Measurements from ENCODE around the gene MRC1. TPM values are rescaled to one million over a fixed set of nuclear protein-coding genes. Genes with fewer than 3 reads are reported as not detected.

Gene MRC1
- total and polyA plus RNA-seq, 2 of the 8 experiments (the other 6 are each of a cell fraction or from before 2014, with no cell fraction given) = 0.03 to 0.06 TPM

DNA sequence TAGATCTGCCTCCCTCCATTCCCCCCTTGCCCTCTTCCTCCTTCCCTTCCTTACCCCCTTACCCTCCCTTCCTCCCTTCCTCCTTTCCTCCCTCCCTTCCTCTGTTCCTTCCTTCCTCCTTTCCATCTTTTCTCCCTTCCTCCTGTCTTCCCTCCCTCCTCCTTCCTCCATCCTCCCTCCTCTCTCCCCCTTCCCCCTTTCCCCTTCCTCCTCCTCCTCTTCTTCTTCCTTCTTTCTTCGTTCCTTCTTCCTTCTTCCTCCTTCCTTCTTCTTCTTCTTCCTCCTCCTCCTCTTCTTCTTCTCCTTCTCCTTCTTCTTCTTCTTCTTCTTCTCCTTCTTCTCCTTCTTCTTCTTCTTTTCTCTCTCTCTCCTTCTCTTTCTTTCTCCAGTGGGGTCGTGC lies 57.9 kb downstream of the MRC1 start:
- DNase-seq (ENCODE audit: low read depth in 1 of 2, low spot score in 2 of 2) (no peak), FAIRE-seq (no peak)
- 78% methylated on average over 2 of the region's 2 CpGs; no CpG with 5 or more reads in 1 of the 2 experiments for WGBS, 2 experiments (ENCODE audit: extremely low coverage in 1 of 2, insufficient coverage in 1 of 2, insufficient read length in 1 of 2, insufficient replicate concordance in 2 of 2, low coverage in 1 of 2, low lambda C conversion rate in 2 of 2, missing lambda C conversion rate in 1 of 2)
- H3K18ac ChIP-seq (ENCODE audit: extremely low read depth, low read length) = no peak overlapping the region
- H3K4me1 ChIP-seq (replicated peaks in 1 of 4; ENCODE audit: control insufficient read depth in 3 of 4, insufficient read depth in 4 of 4, low read length in 3 of 4) = no peaks in the 10 kb centered on the region
- ChIA-PET POLR2A (ENCODE audit: partially characterized antibody) (no interaction called here), CTCF (ENCODE audit: partially characterized antibody) (interaction anchor here (0.7 to 1.6 kb wide), 3 partner anchors 11 to 349 kb away, joined by 3 to 4 read pairs (median 3); no protein-coding TSS in a partner anchor)
- no peak overlapping the region for H4K8ac ChIP-seq (ENCODE audit: extremely low read depth, insufficient read depth, low read length)
- H4K91ac ChIP-seq (replicated peaks; ENCODE audit: insufficient read length, low read length) = no peak overlapping the region
- H3K23me2 ChIP-seq (ENCODE audit: low read depth, low read length) = no peaks in the 10 kb centered on the region; the same call in 1 of the 2 replicates
- H3K36me3 ChIP-seq (ENCODE audit: control insufficient read depth in 2 of 4, insufficient read depth in 4 of 4, low read length in 3 of 4) = no peaks in the 10 kb centered on the region
- H3K4me2 ChIP-seq (ENCODE audit: insufficient read depth in 1 of 2, low read depth in 2 of 2, low read length in 2 of 2) = no peak overlapping the region
- H3K79me2 ChIP-seq (ENCODE audit: control insufficient read depth in 1 of 2, insufficient read depth in 2 of 2, low read length in 2 of 2) = no peaks in the 10 kb centered on the region
- no peaks in the 10 kb centered on the region for H4K20me1 ChIP-seq (replicated peaks in 1 of 2; ENCODE audit: control insufficient read depth in 1 of 2, insufficient read depth in 2 of 2, low read length in 2 of 2)
- no peak overlapping the region for H2AK5ac ChIP-seq (ENCODE audit: low read depth, low read length)
- no peak overlapping the region for H3K14ac ChIP-seq (ENCODE audit: insufficient read length)
- no peak overlapping the region for H3K23ac ChIP-seq (ENCODE audit: insufficient read length)
- H2BK5ac ChIP-seq (ENCODE audit: low read depth, low read length) = no peak overlapping the region
- H2BK15ac ChIP-seq (ENCODE audit: low read length) = no peak overlapping the region
- H3K27me3 ChIP-seq (replicated peaks in 1 of 4; ENCODE audit: control insufficient read depth in 3 of 4, extremely low read depth in 1 of 4, insufficient read depth in 3 of 4, low read length in 3 of 4) = no peaks in the 10 kb centered on the region
- H3K27ac ChIP-seq (ENCODE audit: low read depth, low read length) = no peak overlapping the region
- no peak overlapping the region for H2BK120ac ChIP-seq (replicated peaks; ENCODE audit: low read depth, low read length)
- no peak overlapping the region for H2BK20ac ChIP-seq (ENCODE audit: low read length)
- H4K5ac ChIP-seq (ENCODE audit: insufficient read length, low read depth, low read length) = no peak overlapping the region
- H3K56ac ChIP-seq (replicated peaks; ENCODE audit: insufficient read length, low read depth, low read length) = no peak overlapping the region
- no peak overlapping the region for H3K9ac ChIP-seq (replicated peaks in 1 of 4; ENCODE audit: extremely low read depth in 1 of 4, low read depth in 3 of 4, low read length in 3 of 4)
- no peak overlapping the region for H2AFZ ChIP-seq (ENCODE audit: low read length)
- H3K4me3 ChIP-seq (ENCODE audit: extremely low read depth in 1 of 4, insufficient read depth in 2 of 4, low read depth in 3 of 4, low read length in 4 of 4) = no peak overlapping the region
- H3K79me1 ChIP-seq (ENCODE audit: low read depth, low read length) = no peaks in the 10 kb centered on the region
- H3K4ac ChIP-seq (replicated peaks; ENCODE audit: insufficient read length, low read depth, low read length) = no peak overlapping the region
- no peaks in the 10 kb centered on the region for H3K9me3 ChIP-seq (ENCODE audit: insufficient read depth in 2 of 2, low read depth in 1 of 2, low read length in 1 of 2)
- TF ChIP-seq GABPA (IDR thresholded peaks at IDR 0.05; ENCODE audit: borderline replicate concordance, insufficient read depth, low read length) = no peak
- no peak overlapping the region for H2BK12ac ChIP-seq (ENCODE audit: low read depth, low read length)
